ENCODE results near the gene RRAD.
"Not testable (repeated sequence)": the region's sequence is repeated elsewhere in the genome, so short reads cannot be mapped to it uniquely, and the experiment has no call there.

The RRAD gene

GRCh38 chr16:66935314-66936011 lies 10.1 kb upstream of the RRAD start, which contains the start of gene CES2 (continued):
- TF ChIP-seq ZNF302 (tag by site-specific recombination; IDR thresholded peaks at IDR 0.05; ENCODE audit: low read depth), result no peak
- peak; percentile 40 for TF ChIP-seq KLF1 (tag by site-specific recombination; IDR thresholded peaks at IDR 0.05)
- TF ChIP-seq ZNF37A (tag by site-specific recombination; IDR thresholded peaks at IDR 0.05), result no peak
- no peak for TF ChIP-seq ZFP69B (tag by site-specific recombination; IDR thresholded peaks at IDR 0.05)
- TF ChIP-seq ZNF248 (tag by site-specific recombination; IDR thresholded peaks at IDR 0.05), result no peak
- TF ChIP-seq ZNF843 (tag by site-specific recombination; IDR thresholded peaks at IDR 0.05), result no peak
- no peak for TF ChIP-seq YY2 (tag by site-specific recombination; IDR thresholded peaks at IDR 0.05)
- TF ChIP-seq ZNF157 (tag by site-specific recombination; IDR thresholded peaks at IDR 0.05), result no peak
- TF ChIP-seq GLIS1 (tag by site-specific recombination; IDR thresholded peaks at IDR 0.05), result no peak
- TF ChIP-seq ZNF112 (tag by site-specific recombination; IDR thresholded peaks at IDR 0.05), result no peak
- TF ChIP-seq, protein P1, sequence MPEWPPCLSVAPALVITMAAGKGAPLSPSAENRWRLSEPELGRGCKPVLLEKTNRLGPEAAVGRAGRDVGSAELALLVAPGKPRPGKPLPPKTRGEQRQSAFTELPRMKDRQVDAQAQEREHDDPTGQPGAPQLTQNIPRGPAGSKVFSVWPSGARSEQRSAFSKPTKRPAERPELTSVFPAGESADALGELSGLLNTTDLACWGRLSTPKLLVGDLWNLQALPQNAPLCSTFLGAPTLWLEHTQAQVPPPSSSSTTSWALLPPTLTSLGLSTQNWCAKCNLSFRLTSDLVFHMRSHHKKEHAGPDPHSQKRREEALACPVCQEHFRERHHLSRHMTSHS (tag by site-specific recombination; IDR thresholded peaks at IDR 0.05), result no peak
- TF ChIP-seq EGR2 (tag by site-specific recombination; IDR thresholded peaks at IDR 0.05; ENCODE audit: low read depth), result 0 out of 2 replicates have a peak, but pooled peaks have one; percentile 16
- TF ChIP-seq ZNF701 (tag by site-specific recombination; IDR thresholded peaks at IDR 0.05), result no peak
- TF ChIP-seq BCL11A (tag by site-specific recombination; IDR thresholded peaks at IDR 0.05; ENCODE audit: low read depth), result no peak

DNA sequence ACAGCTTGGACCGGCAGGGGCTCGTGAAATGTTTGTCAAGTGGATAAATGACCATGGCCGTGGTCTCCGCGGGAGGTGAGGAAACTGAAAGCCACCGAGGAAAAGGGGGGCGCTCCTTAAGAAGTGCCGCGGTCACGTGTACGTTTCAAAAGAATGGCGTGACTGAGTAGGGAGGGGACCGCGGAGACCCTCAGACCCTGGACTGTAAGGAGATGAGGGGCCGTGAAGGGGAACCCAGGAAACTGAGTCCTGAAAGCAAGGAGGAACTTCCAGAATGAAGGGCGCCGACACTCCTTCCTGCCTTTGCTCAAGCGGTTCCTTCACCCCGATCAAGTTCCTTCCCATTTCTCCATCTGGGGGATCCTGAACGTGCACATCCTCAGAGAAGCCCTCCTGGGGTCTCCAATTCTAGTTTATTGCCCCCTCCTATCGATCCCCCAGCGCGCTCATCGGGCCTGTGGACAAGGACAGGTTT lies 9.5 kb upstream of the RRAD start:
- CTCF ChIA-PET, result interaction anchor here (1.0 to 2.4 kb wide), 2 partner anchors 13 to 39 kb away, joined by 4 to 20 read pairs; no protein-coding TSS in a partner anchor

DNA sequence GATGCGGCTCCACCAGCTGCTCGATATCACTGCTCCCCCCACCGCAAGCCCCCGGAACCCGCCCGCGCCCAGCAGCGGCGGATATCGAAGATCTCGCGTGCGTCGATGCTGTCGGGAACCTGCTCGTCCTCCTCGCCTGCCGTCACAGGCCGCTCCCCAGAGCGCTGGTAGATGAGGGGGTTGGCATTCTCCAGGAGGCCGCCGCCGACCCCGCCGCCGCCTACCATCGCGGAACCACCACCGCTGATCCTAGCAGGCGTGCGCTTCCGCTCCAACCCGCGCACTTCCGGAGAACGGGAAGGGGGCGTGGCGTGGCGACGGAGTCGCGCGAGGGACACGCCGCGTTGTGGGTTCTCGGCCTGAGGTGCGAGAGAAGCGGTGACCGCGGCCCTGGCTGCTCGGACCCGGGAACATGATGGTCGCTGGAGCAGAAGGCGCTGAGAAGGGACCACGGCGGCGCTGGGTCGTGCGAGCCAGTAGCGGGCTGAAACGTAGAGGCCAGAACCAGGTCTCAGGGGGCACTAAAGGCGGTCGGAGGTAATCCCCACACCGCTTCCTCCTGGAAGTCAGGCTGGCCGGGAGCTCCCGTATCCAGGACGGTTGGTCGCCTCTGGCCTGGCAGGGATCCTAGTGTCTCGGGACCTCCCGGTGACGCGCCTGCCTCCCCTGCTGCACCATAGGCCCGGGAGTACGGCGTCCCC lies 9.0 kb upstream of the RRAD start, which contains the start of gene CIAO2B:
TSS of gene CIAO2B (minus strand) at position 265 of the 701 bp plus-strand sequence. CDS start at position 227, 38 bp downstream.
- Histone ChIP-seq H3K27ac (ENCODE audit: extremely low read depth, low read depth, low read length) (peak within 1 kb of the TSS; percentile 72), H3K36me3 (ENCODE audit: control insufficient read depth in 2 of 2, insufficient read depth in 1 of 2, low read length in 2 of 2) (peaks cover 4 to 40% of the 10 kb centered on the region in 2 experiments; a peak in 2 of 3 replicates), H3K4me3 (ENCODE audit: low read depth, low read length) (peak within 1 kb of the TSS; percentile 83), H3K4me1 (ENCODE audit: control insufficient read depth, insufficient read depth, low read length) (peaks cover 2% of the 10 kb centered on the region; the same call in 1 of the 2 replicates), H3K9me3 (ENCODE audit: control insufficient read depth, insufficient read depth, low read depth, low read length) (no peaks in the 10 kb centered on the region)
- CTCF ChIA-PET, result interaction anchor here (1.0 to 2.4 kb wide), 3 partner anchors 13 to 39 kb away, joined by 4 to 20 read pairs (median 4); partner anchors contain the start of gene CES3
- POLR2A ChIA-PET, result interaction anchor here (0.6 to 1.0 kb wide), 4 partner anchors 24 to 60 kb away, joined by 3 to 10 read pairs (median 4); partner anchors contain the start of gene PDP2
- TF ChIP-seq, protein P2, sequence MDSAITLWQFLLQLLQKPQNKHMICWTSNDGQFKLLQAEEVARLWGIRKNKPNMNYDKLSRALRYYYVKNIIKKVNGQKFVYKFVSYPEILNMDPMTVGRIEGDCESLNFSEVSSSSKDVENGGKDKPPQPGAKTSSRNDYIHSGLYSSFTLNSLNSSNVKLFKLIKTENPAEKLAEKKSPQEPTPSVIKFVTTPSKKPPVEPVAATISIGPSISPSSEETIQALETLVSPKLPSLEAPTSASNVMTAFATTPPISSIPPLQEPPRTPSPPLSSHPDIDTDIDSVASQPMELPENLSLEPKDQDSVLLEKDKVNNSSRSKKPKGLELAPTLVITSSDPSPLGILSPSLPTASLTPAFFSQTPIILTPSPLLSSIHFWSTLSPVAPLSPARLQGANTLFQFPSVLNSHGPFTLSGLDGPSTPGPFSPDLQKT (IDR thresholded peaks at IDR 0.05; ENCODE audit: borderline replicate concordance, low read depth, low read length), result peak; percentile 20; the same call in 1 of the 2 replicates
- TF ChIP-seq ZNF561 (tag by site-specific recombination; IDR thresholded peaks at IDR 0.05; ENCODE audit: borderline replicate concordance) (peak; percentile 50; the same call in 1 of the 2 replicates), ZNF112 (tag by site-specific recombination; IDR thresholded peaks at IDR 0.05) (no peak), SP3 (tag by site-specific recombination; IDR thresholded peaks at IDR 0.05) (peak; percentile 81), ZNF660 (tag by site-specific recombination; IDR thresholded peaks at IDR 0.05) (peak; percentile 78), ZNF132 (tag by site-specific recombination; IDR thresholded peaks at IDR 0.05; ENCODE audit: borderline replicate concordance) (no peak), ZBTB48 (tag by site-specific recombination; IDR thresholded peaks at IDR 0.05) (peak; percentile 48; the same call in 1 of the 2 replicates), ZNF324 (tag by site-specific recombination; IDR thresholded peaks at IDR 0.05) (no peak), ZNF394 (tag by site-specific recombination; IDR thresholded peaks at IDR 0.05; ENCODE audit: borderline replicate concordance) (peak; percentile 80)
- TF ChIP-seq, protein P3, sequence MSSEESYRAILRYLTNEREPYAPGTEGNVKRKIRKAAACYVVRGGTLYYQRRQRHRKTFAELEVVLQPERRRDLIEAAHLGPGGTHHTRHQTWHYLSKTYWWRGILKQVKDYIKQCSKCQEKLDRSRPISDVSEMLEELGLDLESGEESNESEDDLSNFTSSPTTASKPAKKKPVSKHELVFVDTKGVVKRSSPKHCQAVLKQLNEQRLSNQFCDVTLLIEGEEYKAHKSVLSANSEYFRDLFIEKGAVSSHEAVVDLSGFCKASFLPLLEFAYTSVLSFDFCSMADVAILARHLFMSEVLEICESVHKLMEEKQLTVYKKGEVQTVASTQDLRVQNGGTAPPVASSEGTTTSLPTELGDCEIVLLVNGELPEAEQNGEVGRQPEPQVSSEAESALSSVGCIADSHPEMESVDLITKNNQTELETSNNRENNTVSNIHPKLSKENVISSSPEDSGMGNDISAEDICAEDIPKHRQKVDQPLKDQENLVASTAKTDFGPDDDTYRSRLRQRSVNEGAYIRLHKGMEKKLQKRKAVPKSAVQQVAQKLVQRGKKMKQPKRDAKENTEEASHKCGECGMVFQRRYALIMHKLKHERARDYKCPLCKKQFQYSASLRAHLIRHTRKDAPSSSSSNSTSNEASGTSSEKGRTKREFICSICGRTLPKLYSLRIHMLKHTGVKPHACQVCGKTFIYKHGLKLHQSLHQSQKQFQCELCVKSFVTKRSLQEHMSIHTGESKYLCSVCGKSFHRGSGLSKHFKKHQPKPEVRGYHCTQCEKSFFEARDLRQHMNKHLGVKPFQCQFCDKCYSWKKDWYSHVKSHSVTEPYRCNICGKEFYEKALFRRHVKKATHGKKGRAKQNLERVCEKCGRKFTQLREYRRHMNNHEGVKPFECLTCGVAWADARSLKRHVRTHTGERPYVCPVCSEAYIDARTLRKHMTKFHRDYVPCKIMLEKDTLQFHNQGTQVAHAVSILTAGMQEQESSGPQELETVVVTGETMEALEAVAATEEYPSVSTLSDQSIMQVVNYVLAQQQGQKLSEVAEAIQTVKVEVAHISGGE (tag by site-specific recombination; conservative IDR thresholded peaks at IDR 0.05; ENCODE audit: low read depth), result peak; percentile 94

More for the DNA sequence above, 9.5 kb upstream of the RRAD start:
- Histone ChIP-seq H3K36me3 (ENCODE audit: control insufficient read depth in 2 of 2, insufficient read depth in 1 of 2, low read length in 2 of 2) (peaks cover 4 to 46% of the 10 kb centered on the region in 2 experiments; a peak in 2 of 3 replicates), H3K27ac (ENCODE audit: extremely low read depth, low read depth, low read length) (peak overlapping the region; percentile 72), H3K4me3 (ENCODE audit: low read depth, low read length) (peak overlapping the region; percentile 83)
- H3K4me1 ChIP-seq (ENCODE audit: control insufficient read depth, insufficient read depth, low read length); H3K9me3 ChIP-seq (ENCODE audit: control insufficient read depth, insufficient read depth, low read depth, low read length); POLR2A ChIA-PET: not testable (repeated sequence)
- peak; percentile 34; the same call in 1 of the 2 replicates for TF ChIP-seq GLIS2 (tag by site-specific recombination; IDR thresholded peaks at IDR 0.05)
- peak; percentile 43; the same call in 1 of the 2 replicates for TF ChIP-seq ZNF335 (tag by site-specific recombination; conservative IDR thresholded peaks at IDR 0.05)
- 0 out of 2 replicates have a peak, but pooled peaks have one; percentile 3 for TF ChIP-seq ZBTB20 (tag by site-specific recombination; IDR thresholded peaks at IDR 0.05)

Measured in HEK293 (cell line).